ENCODE measurements around the gene TBC1D17. TPM values are rescaled to one million over a fixed set of nuclear protein-coding genes. Genes with fewer than 3 reads are reported as not detected.

The TBC1D17 gene
- total and polyA plus RNA-seq, 10 of the 15 experiments (the other 5 are each of a cell fraction or from before 2014, with no cell fraction given): 0.42 to 20.4 (median 11.2) TPM

- TF ChIP-seq RELB (IDR thresholded peaks at IDR 0.05; ENCODE audit: low read depth) (peak; percentile 7; the same call in 1 of the 2 replicates), EED (IDR thresholded peaks at IDR 0.05; ENCODE audit: low read depth) (peak; percentile 28; the same call in 1 of the 2 replicates), EZH2 (IDR thresholded peaks at IDR 0.05; ENCODE audit: borderline replicate concordance, control insufficient read depth, low read depth, low read length) (no peak), CHD2 (IDR thresholded peaks at IDR 0.05; ENCODE audit: borderline replicate concordance, low read depth, low read length) (peak; percentile 90; the same call in 1 of the 2 replicates), EGR1 (IDR thresholded peaks at IDR 0.05; ENCODE audit: borderline replicate concordance in 1 of 2, low read depth in 2 of 2, low read length in 2 of 2) (peak in 1 of 2 experiments; percentile 62; a peak in 1 of 3 replicates), SREBF2 (IDR thresholded peaks at IDR 0.05; ENCODE audit: low read length) (peak; percentile 88), SMAD5 (IDR thresholded peaks at IDR 0.05; ENCODE audit: low read depth) (0 out of 2 replicates have a peak, but pooled peaks have one; percentile 22), SUPT20H (IDR thresholded peaks at IDR 0.05; ENCODE audit: borderline replicate concordance, control insufficient read depth, low read depth, low read length) (no peak), BRCA1 (IDR thresholded peaks at IDR 0.05; ENCODE audit: low read depth, low read length) (0 out of 2 replicates have a peak, but pooled peaks have one; percentile 25), MYC (IDR thresholded peaks at IDR 0.05; ENCODE audit: insufficient read depth, insufficient read length, insufficient replicate concordance, low read length, severe bottlenecking) (peak; percentile 21), SRF (IDR thresholded peaks at IDR 0.05; ENCODE audit: low read depth in 2 of 2, low read length in 2 of 2) (peak in 1 of 2 experiments; percentile 59; a peak in 2 of 4 replicates), SIN3A (IDR thresholded peaks at IDR 0.05; ENCODE audit: low read depth, low read length) (0 out of 2 replicates have a peak, but pooled peaks have one; percentile 38), MEF2B (IDR thresholded peaks at IDR 0.05; ENCODE audit: partially characterized antibody, poor library complexity, severe bottlenecking) (peak; percentile 10), ZSCAN29 (IDR thresholded peaks at IDR 0.05) (no peak), SKIL (IDR thresholded peaks at IDR 0.05; ENCODE audit: low read depth, poor library complexity, severe bottlenecking) (peak; percentile 63), SP1 (IDR thresholded peaks at IDR 0.05; ENCODE audit: low read depth, low read length) (peak; percentile 96), NFYB (IDR thresholded peaks at IDR 0.05; ENCODE audit: insufficient read depth, low read depth, low read length) (peak; percentile 81), BHLHE40 (IDR thresholded peaks at IDR 0.05; ENCODE audit: borderline replicate concordance in 1 of 2, low read depth in 2 of 2, low read length in 1 of 2) (peak; percentile 55 to 61; a peak in 3 of 4 replicates), IKZF1 (conservative IDR thresholded peaks at IDR 0.05) (peak; percentile 94), RCOR1 (conservative IDR thresholded peaks at IDR 0.05; ENCODE audit: low read depth, low read length) (no peak), NRF1 (conservative IDR thresholded peaks at IDR 0.05; ENCODE audit: low read depth, low read length) (peak; percentile 63), POLR2AphosphoS5 (IDR thresholded peaks at IDR 0.05; ENCODE audit: low read length) (peak; percentile 46)
Observed at GRCh38 chr19:49869484-49870308, 7.8 kb upstream of the TBC1D17 start (continued).
